Measurements from ENCODE around the gene DAGLA. TPM values are rescaled to one million over a fixed set of nuclear protein-coding genes. Genes with fewer than 3 reads are reported as not detected.
A peak's percentile ranks its signal among the peaks of the same experiment; 100 is the strongest.

DAGLA gene
- total RNA-seq, 1 donor from 2014 or later: 8.7 TPM

DNA sequence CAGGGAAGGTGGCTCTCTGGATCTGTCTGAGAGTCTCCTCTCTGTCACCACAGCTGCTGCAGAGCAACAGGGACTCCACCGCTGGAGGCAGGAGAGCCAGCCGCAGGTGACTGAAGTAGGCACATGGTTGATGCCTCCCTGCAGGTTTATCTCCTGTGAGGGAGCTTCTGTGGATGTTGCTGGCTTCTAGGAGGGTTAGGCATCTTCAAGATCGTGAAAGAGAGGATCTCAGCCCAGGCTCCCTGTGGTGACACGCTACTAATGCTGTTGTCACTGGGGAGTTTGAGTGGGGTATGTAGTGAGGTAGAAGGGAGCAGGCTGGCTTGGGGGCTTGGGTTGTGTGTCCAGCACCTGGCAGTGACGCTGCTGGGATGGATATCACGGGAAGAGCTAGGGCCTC lies 34.1 kb downstream of the DAGLA start:
- Mint-ChIP-seq H3K4me1 (ENCODE audit: low read depth) (peaks cover 11% of the 10 kb centered on the region), H3K27ac (no peak overlapping the region), H3K9me3 (ENCODE audit: low read depth) (no peaks in the 10 kb centered on the region), H3K36me3 (ENCODE audit: insufficient read depth) (no peaks in the 10 kb centered on the region), H3K27me3 (no peaks in the 10 kb centered on the region), H3K4me3 (ENCODE audit: low read depth) (no peak overlapping the region)
- TF ChIP-seq, protein P1, sequence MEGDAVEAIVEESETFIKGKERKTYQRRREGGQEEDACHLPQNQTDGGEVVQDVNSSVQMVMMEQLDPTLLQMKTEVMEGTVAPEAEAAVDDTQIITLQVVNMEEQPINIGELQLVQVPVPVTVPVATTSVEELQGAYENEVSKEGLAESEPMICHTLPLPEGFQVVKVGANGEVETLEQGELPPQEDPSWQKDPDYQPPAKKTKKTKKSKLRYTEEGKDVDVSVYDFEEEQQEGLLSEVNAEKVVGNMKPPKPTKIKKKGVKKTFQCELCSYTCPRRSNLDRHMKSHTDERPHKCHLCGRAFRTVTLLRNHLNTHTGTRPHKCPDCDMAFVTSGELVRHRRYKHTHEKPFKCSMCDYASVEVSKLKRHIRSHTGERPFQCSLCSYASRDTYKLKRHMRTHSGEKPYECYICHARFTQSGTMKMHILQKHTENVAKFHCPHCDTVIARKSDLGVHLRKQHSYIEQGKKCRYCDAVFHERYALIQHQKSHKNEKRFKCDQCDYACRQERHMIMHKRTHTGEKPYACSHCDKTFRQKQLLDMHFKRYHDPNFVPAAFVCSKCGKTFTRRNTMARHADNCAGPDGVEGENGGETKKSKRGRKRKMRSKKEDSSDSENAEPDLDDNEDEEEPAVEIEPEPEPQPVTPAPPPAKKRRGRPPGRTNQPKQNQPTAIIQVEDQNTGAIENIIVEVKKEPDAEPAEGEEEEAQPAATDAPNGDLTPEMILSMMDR (IDR thresholded peaks at IDR 0.05; ENCODE audit: unreplicated experiment): no peak
- no peak for DNase-seq (ENCODE audit: low spot score, unreplicated experiment)

DNA sequence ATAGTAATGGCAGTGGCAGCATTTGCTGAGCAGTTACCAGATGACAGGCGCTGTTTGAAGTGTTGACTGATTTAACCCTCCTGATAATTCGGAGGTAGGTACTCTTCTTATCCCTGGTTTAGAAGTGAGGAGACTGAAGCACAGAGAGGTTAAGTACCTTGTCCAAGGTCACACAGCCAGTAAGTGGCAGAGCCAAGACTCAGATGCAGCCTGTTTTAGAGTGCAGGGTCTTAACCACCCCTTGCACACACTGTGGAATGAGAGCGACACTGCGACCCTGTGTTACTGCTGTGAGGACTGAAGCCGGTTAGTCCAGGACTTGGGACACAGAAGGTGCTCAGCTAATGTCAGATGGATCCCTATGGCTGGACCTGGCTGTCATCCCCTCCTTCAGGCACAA lies 34.7 kb downstream of the DAGLA start:
- TF ChIP-seq, protein P1 (IDR thresholded peaks at IDR 0.05; ENCODE audit: unreplicated experiment): no peak
- DNase-seq (ENCODE audit: low spot score, unreplicated experiment): no peak
- H3K4me3 Mint-ChIP-seq (ENCODE audit: low read depth): no peak overlapping the region
- no peaks in the 10 kb centered on the region for H3K36me3 Mint-ChIP-seq (ENCODE audit: insufficient read depth)
- no peak overlapping the region for H3K27ac Mint-ChIP-seq
- no peaks in the 10 kb centered on the region for H3K27me3 Mint-ChIP-seq
- no peaks in the 10 kb centered on the region for H3K9me3 Mint-ChIP-seq (ENCODE audit: low read depth)
- peaks cover 11% of the 10 kb centered on the region for H3K4me1 Mint-ChIP-seq (ENCODE audit: low read depth)

DNA sequence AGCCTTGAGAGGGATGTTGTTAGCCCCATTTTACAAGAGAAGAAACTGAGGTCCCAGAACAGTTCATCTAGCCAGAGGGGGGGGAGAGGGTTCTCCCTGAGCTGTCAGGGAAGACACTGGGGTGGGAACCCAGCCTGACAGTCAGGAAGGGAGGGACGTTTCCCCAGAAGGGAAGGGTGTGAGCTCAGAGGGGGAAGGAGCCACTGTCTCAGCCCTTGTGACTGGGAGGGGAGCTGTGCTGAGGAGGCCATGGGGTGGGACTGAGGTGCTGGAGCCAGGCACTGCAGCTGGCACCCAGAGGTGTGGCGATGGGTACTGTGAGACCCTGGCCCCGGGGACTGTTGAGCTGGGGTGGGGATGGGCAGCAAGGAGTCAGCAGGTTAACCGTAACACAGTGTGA lies 35.7 kb downstream of the DAGLA start:
- TF ChIP-seq, protein P1 (IDR thresholded peaks at IDR 0.05; ENCODE audit: unreplicated experiment): no peak
- DNase-seq (ENCODE audit: low spot score, unreplicated experiment): no peak
- Mint-ChIP-seq H3K4me3 (ENCODE audit: low read depth) (no peak overlapping the region), H3K27me3 (no peaks in the 10 kb centered on the region), H3K36me3 (ENCODE audit: insufficient read depth) (no peaks in the 10 kb centered on the region), H3K4me1 (ENCODE audit: low read depth) (peaks cover 11% of the 10 kb centered on the region), H3K9me3 (ENCODE audit: low read depth) (no peaks in the 10 kb centered on the region), H3K27ac (no peak overlapping the region)

DNA sequence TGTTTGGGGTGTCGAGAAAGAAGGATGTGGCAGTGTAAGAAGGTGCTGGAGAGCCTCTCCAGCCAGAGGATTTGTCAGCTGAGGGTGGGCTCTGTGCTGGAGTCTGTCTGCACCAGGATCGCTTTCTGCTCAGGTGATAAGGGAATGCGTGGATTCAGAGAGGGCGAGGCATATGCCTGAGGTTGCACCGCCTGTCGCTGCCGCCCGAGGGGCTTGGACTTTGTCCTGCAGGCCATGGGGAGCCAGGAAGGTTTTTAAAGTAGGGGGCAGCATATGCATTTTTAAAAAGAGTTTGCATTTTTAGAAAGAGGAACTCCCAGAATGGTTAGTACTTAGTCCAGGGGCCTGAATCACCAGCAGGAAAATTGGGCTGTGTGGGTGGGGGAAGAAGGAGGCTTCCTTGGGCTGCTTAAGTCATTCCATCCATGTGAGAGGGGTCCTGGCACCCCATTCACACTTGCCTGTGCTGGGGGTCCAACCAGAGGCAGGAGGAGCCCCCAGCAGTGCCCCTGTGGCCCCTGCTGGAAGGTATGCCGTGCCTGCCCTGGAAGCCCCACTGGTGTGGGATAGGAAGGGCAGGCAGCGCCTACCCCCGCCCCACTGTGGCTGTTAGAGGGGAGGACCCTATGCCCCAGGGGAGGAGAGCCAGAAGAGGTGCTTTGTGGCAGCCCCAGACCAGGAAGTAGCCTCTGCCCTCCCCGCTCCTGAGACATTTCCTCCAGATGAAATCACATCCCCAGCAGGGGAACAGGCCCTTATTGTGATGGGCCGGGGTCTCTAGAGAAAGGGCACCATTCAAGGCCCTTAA lies 36.5 kb downstream of the DAGLA start:
- no peak overlapping the region for H3K27ac Mint-ChIP-seq
- H3K4me3 Mint-ChIP-seq (ENCODE audit: low read depth): no peak overlapping the region
- TF ChIP-seq, protein P1 (IDR thresholded peaks at IDR 0.05; ENCODE audit: unreplicated experiment): no peak
- no peaks in the 10 kb centered on the region for H3K36me3 Mint-ChIP-seq (ENCODE audit: insufficient read depth)
- DNase-seq (ENCODE audit: low spot score, unreplicated experiment): no peak
- H3K4me1 Mint-ChIP-seq (ENCODE audit: low read depth): peaks cover 11% of the 10 kb centered on the region
- H3K9me3 Mint-ChIP-seq (ENCODE audit: low read depth): no peaks in the 10 kb centered on the region
- no peaks in the 10 kb centered on the region for H3K27me3 Mint-ChIP-seq

DNA sequence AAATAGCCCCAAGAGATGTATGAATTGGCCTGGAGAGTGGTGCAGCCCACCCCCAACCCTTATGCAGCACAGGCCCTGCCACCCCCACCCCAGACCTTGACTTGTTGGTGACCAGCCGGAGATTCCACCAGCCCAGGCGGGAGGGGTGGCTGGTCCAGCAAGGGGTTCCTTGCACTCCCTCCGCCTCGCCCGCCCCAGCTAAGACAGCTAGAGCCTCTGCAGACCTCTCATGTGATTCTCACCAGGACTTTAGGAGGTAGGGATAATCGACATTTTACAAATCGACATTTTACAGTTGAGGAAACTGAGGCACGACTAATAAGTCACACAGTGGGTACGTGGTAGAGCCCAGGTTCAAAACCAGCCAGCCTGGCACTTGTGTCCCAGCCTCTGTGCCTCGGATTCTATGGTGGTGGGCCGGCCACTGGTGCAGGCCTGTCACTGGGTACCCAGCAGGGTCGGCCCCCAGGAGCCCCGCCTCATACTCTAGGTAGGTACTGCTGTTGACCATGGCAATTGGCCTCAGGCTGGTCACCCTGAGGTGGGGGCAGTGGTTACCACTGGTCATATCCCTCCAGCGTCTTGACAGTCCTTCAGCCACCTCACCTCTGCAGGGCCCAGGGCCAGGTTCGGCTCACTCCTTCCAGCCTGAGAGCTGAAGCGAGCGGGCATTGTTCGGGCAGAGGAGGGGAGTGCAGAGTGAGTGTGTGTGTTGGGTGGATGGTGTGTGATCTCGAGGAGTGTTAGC lies 37.3 kb downstream of the DAGLA start:
- no peaks in the 10 kb centered on the region for H3K36me3 Mint-ChIP-seq (ENCODE audit: insufficient read depth)
- TF ChIP-seq, protein P1 (IDR thresholded peaks at IDR 0.05; ENCODE audit: unreplicated experiment): no peak
- no peaks in the 10 kb centered on the region for H3K9me3 Mint-ChIP-seq (ENCODE audit: low read depth)
- no peak for DNase-seq (ENCODE audit: low spot score, unreplicated experiment)
- peak overlapping the region; percentile 65 for H3K4me3 Mint-ChIP-seq (ENCODE audit: low read depth)
- peaks cover 11% of the 10 kb centered on the region for H3K4me1 Mint-ChIP-seq (ENCODE audit: low read depth)
- peak overlapping the region; percentile 77 for H3K27ac Mint-ChIP-seq
- no peaks in the 10 kb centered on the region for H3K27me3 Mint-ChIP-seq
